GM19455 (cell line): ENCODE results near the gene ANAPC4.

Experiments used
- ATAC-seq: cut with Tn5 transposase; IDR thresholded peaks from one replicate; pipeline ENCODE4 v1.9.1; 2021; ENCODE audit not compliant: unreplicated experiment

Gene ANAPC4

DNA sequence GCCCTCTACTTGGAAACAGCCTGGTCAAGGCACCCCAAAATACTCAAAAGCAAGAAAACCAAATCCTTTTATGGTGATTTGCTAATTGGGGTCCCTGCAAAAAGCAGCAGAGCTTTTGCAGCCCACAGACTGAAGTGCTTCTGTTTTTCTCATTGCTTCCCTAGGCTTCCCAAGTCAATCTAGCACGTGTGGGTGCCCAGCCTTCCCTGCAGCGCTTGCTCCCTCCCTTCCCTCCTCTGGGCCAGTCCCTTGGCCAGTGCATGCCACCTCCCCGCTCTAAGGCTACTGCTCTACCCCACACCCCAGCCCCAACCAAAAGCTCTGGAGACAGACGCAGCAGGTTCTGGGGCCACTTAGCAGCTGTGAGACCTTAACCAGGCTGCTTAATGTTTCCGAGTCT lies 53.6 kb downstream of the ANAPC4 start:
- no peak for ATAC-seq

DNA sequence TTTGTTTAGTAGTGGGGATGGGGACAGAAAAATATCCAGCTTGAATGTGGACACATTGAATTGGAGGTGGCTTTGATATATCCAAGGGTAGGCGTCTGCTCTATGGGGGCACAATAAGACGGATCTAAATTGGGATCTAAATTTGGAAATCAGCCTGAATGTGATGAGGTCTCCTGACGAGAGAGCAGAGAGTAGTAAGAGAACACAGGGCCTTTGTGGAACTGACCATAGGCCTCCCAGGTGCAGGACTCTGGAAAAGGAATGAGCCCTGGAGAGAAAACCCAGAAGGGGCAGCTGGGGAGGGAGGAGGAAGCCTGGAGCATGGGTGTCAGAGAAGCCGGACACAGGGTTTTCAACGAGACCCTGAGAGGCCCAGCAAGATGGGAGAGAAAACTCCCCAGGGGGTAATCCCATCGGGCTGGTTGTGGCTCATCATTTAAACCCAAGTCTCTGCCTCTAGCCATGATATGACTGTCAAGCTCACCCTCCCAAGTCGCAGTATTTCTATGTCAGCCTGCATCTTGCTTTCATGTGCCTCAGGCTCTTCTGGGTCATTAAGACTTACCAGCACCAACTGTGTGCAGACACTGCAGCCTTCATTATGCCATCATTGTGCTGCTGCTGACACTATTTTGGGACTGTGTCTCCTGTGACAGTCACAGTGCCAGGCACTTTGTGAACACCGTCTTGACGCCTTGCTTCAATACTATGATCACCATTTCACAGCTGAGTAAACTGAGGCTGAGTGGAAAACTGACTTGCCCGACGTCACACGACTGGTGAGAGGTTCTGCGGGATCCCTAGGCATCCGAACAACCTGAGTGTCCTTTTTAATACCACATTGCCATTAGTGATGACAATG lies 57.1 kb downstream of the ANAPC4 start:
- ATAC-seq = no peak

DNA sequence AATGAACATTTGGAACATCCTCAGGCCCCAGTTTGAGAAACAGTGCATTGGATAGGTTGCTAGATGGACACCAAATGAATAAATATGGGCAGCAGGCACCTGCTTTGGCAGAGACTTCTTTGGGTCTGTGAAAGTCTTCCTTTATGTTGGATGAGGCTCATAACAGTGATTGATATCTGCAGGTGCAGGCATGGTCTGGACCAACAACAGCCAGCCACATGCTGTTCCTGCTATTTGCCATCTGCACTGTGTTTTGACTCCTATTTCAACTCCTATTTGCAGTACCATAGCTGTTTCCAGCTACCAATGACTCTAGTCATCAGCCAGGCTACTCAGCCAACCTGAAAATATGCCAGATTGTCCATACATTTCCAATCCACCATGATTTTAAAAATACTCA lies 60.9 kb downstream of the ANAPC4 start:
- no peak for ATAC-seq

DNA sequence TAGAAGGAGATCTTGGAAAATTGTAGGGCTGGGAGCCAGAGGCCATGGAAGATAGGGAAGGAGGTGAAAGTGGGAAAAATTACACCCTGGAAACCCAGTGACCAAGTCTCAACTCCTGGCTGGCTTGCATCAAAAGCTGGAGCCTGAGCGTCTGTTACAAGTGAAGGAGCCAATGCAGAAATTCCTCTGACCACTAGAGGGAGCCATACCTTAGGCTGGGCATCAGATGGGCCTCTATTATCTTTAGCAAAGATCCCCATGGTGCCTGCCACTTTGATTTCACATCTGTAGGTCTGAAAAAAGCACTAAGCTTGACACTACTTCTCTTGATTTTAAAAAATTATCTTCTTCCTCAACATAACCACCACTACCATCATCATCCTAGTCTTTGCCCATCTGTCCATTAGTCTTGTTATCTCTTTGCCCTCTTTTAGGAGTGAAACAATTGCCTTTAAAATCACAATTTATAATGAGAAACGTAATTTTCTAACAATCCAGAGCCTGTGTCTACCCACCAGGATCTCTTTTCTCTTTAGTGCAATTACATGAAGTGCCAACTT lies 62.9 kb downstream of the ANAPC4 start:
- peak; percentile 94 for ATAC-seq

DNA sequence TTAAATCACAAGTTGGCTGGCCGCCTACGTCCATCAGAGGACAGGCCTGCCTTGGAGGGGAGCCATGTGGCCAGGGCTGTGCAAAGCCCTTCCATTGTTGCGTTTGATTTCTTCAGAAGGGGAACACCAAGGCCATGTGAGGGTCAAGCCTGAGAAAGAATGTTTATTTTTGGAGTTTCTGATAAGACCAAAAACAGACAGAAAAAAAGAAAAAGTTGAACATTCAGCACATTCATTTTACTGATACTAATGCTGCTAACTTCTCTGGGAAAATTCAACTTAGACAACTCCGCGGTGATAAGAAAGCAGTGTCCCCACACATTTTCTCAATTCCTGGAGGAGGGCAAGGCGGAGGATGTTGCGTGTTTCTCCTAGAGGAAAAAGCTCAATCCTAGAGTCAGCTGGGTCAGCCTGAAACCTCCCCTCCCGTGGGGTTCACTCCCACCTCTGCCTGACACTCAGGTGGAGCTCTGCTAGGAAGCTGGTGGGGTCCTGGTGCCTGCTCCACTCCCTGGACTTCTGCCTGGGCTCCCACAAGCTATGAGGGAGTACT lies 63.5 kb downstream of the ANAPC4 start:
- ATAC-seq = no peak

DNA sequence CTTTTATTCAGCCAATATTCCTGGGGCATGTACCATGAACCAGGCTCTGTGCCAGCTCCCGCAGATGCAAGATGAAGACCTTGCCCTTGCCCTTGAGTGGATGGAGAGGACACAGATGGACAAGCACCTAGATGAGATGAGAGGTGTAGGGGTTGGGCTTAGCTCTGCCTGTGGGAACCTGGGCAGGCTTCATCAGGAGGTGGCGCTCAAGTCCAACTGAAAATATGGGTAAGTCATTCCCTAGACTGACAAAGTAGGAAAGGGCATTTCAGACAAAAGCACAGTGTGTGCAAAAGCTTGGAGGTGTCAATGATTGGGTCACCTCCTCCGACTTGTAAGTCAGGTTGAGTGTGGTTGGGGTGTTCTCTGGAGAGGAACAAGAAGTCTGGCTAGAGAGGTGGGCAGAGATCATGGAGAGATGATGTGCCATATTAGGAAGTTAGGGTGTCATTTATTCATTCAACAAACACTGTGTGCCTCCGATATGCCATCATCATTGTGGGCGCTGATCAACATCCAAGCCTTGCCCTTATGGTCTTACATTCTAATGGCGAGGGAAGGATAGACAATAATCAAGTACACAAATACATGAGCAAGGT lies 64.6 kb downstream of the ANAPC4 start:
- no peak for ATAC-seq

DNA sequence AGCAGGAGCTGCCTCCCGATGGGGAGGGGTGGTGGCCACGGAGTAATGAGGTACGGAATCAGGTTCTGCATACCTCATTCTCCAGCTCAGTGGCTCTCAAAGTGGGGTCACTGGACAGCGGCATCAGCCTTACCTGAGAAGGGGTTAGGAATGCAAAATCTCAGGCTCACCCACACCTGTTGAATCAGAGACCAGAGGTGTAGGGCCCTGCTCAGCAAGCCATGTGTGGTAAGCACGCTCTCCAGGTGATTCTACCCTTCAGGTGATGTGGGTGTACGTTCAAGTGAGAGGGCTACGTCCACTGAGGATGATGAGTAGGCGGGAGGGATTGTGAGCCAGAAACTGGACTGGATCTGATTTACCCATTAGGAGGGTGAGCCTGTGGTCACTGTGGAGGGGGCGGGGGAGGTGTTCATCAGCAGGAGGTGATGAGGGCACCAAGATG lies 65.8 kb downstream of the ANAPC4 start:
- ATAC-seq = no peak

DNA sequence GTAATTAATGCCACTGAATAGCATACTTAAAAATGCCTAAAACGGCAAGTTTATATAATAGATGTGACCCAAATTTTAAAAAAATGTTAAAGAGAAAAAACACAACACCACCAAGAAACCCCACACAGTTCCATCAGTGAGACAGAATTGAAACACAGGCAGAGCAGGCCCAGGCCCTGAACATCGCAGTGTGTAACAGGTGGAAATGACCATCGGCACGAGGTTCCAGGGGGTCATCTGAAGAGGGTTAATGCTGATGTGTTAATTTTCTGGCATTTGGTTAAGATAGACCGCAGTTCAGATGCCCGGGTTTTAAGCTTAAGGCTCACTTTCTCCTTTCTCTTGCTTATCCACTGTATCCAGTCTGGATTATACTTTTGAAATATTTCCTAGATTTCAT lies 66.8 kb downstream of the ANAPC4 start:
- ATAC-seq = no peak

DNA sequence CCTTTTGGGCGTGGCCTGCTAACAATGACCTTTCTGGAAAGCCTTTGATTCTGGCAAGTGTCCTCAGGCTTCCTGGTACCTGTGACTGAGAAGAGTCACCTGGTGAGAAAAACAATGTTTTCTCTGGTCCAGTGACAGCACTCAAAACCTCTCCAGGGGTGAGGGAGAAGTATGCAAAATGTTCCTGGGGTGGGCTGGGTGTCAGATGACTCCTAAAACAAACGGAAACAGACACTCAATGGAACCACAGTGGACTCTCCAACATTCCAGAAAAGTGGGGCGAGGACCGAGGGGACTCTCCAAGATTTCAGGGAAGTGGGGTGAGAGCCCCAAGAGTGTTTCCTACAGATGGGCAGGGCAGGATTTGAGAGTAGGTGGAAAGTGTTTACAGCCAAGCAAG lies 69.5 kb downstream of the ANAPC4 start:
- no peak for ATAC-seq

DNA sequence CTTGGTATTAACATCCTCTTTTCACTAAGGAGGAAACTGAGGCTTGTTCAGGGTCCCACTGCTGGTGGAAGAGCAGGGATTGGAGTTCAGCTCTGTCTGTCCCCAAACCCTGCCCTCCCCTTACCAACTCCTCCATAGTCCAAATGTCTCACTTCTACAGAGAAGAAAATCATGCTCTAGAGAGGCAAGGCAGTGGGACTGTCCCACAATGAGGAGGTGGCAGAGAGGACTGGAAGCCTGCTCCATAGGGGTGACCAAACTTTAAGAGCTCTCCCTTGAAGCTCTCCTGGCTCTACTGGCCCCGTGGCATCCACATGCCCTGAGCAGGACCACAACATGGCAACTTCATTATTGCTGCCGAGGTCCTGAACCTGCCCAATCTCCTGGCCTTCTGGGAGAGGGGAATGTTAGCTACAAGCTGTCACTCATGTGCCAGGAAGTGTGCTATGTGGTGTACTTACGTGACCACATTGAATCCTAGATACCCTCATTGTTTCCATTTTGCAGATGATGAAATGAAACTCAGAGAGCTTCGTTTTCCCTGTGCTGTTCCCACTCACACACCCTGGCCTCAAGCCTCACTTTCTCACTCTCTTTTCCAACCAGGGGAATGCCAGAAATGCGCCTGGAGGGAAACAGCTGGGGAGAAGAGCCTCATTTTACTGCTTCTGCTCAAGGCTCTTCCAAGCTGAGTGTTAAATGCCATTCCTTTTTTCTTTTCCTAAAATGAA lies 71.5 kb downstream of the ANAPC4 start:
- no peak for ATAC-seq

DNA sequence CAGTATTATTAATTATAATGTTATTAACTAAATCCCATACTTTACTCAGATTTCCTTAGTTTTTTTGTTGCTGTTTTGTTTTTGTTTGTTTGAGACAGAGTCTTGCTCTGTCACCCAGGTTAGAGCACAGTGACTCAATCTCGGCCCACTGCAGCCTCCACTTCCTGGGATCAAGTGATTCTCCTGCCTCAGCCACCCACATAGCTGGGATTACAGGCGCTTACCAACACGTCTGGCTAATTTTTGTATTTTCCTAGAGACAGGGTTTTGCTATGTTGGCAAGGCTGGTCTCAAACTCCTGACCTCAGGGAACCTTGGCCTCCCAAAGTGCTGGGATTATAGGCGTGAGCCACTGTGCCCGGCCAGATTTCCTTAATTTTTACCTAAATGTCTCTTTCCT lies 72.2 kb downstream of the ANAPC4 start:
- no peak for ATAC-seq

DNA sequence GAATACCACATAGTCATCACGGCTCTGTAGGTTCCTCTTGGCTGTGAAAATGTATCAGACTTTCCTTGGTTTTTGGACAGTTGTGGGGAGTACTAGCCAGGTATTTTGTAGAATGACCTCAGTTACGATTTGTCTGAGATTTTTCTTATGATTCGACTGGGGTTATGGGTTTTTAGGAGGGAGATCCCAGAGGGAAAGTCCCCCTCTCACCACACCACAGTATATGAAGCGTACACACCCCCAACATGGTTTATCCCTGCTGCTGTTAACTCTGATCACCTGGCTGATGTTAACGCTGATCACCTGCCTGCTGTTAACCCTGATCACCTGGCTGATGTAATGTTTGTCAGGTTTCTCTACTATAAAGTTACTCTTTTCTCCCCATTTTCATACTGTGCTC lies 72.6 kb downstream of the ANAPC4 start:
- no peak for ATAC-seq

DNA sequence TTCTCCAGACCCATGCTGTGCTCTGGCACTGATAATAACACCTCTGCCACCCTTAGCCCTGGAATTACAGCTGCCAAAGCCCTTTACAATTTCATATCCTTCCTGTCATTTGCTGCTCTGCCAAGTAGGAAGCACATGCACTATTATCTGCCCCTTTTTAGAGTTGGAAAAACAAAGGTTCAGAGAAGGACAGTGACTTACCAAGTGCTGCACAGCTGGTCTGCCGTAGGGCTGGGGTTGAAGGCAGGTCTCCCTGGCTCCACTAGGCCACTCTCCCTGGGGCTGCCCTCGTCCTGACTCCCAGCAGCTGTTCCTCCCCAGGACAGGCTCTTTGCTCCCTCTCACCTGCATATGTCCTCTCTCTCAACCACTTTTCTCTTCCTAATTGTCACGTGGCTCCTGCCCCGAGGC lies 73.4 kb downstream of the ANAPC4 start:
- no peak for ATAC-seq

DNA sequence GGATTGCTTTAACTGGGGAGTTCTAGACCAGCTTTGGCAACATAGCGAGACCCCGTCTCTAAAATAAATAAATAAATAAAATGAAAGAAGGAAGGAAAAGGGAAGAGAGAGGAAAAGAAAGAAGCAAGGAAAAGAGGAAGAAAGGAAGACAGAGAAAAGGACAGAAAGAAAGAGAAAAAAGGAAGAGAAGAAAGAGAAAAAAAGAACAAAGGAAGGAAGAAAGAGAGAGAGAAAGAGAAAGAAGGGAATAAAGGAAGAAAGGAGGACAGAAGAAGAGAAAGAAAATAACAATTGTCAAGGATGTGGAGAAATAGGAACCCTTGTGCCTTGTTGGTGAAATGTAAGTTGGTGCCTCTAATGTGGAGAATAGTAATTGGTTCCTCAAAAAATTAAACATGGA lies 74.6 kb downstream of the ANAPC4 start:
- ATAC-seq = no peak

DNA sequence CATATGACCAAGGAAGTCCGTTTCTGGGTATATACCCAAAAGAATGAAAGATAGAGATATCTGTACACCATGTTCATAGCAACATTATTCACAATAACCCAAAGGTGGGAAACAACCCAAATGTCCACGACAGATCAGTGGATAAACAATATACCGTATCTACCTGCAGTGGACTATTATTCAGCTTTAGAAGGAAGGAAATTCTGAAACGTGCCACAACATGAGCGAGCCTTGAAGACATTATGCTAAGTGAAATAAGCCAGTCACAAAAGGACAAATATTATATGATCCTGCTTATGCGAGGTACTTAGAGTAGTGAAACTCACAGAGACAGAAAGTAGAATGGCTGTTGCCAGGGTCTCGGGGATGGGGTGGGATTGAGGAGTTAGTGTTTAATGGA lies 75.0 kb downstream of the ANAPC4 start:
- ATAC-seq = no peak

DNA sequence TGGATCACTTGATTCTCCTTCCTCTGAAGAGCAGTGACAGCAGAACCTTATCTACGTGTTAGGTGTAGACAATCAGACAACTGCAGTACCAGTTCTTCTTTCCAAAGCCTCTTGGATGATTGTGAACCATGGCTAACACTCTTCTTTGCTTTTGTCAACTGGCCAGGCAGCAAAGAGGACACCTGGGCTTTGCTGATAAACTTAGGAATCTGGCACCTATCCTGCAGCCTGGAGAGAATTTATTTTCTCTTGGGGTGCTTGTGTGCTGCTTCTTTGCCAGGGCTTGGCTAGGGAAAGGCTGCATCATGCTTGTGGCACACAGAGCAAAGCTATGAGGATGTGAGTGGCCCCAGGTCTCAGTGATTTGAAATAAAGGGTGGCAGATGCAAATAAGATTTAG lies 77.4 kb downstream of the ANAPC4 start:
- no peak for ATAC-seq

DNA sequence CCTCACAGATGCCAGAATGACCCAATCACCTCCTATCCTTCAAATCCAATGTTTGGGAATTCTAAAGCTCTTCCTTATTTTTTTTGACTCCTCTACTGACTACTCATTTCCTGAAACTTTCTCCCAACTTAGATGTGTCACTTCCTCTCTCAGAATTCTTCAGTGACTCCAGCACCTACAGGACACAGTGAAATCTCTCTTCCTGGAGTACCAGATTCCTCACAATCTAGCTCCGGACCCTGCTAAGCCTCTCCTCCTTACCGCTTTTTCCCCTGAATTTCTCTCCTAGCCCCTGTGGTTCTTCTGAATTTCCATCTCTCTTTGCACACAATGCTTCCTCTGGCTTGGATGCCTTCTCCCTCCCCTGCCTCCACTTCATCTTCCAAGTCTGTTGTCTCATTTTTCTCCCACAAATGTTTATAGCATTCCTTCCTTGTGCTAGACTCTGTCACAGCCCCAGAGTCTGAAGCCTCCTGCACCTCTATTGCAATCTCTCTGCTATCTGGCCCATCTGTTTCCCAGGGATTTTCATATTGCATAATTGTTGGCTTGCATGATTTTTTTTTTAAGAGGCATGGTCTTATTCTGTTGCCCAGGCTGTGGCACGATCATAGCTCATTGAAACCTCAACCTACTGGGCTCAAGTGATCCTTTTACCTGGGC lies 80.1 kb downstream of the ANAPC4 start:
- ATAC-seq = no peak

DNA sequence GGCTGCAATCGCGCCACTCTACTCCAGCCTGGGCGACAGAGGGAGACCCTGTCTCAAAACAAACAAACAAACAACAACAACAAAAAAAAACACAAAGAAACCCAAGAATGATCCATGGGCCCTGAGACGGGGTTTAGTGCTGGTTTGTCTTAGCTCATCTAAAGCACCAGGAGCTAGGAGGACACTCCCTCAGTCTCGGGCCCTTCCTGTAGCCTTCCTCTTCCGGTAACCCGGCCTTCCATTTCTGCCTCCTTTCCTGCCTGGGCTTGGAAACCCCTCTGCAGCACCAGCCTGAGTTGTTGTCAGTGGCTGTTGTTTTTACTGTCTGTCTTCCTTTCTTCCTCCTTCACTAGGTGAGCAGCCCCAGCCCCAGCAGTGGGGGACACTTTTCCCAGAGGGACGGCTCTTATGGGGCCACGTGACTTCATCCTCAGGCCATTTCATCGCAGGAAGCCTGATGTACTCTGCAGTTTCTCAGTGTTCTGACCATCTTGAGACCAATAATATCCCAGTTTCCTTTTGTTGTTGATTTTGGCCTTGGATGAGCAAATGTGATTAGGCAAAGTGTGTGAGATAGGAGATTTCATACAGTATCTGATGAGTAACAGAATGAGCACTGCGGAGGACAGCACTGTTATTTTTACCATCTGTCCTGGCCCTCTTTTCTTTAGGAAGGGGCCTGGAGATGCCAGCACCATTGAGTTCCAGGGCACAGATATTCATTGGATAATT lies 90.1 kb downstream of the ANAPC4 start:
- no peak for ATAC-seq

DNA sequence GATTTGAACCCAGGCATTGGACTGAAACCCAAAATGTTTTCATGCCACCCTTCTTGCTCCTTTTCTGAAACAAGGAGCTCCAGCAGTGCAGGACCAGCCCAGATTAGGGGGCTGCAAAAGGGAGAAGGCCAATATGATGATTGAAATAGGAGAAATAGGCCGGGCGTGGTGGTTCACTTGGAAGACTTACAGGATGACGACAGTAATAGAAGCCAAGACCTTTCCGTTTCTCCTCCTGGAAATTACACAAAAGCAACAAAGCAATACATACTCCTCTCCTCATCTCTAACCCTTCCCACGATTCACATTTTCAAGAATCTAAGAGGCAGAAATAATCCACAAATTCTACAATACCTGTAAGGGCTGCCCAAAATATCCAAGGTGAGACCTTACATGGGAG lies 90.8 kb downstream of the ANAPC4 start:
- no peak for ATAC-seq
